HL-60 (cell line): ENCODE results near the gene BMP7.

ENCODE experiments used
- CTCF ChIP-seq: IDR thresholded peaks from one replicate; pipeline ENCODE4 v1.5.1; 2011; ENCODE audit warnings: low read length, control low read depth, inconsistent platforms; ENCODE audit not compliant: insufficient read depth
- GABPA ChIP-seq: IDR thresholded peaks from 2 replicates; pipeline ENCODE4 v1.6.1; 2012; ENCODE audit warnings: low read depth
- POLR2AphosphoS5 ChIP-seq: IDR thresholded peaks from 2 replicates; pipeline ENCODE4 v1.6.1; 2012; ENCODE audit warnings: low read depth
- SPI1 ChIP-seq: IDR thresholded peaks from 2 replicates; pipeline ENCODE4 v1.6.1; 2012; ENCODE audit warnings: low read depth, mild to moderate bottlenecking, borderline replicate concordance
- TF ChIP-seq, protein P1 (sequence below): IDR thresholded peaks from 2 replicates; pipeline ENCODE4 v1.6.1; 2012; ENCODE audit warnings: low read depth; ENCODE audit not compliant: insufficient replicate concordance

DNA sequence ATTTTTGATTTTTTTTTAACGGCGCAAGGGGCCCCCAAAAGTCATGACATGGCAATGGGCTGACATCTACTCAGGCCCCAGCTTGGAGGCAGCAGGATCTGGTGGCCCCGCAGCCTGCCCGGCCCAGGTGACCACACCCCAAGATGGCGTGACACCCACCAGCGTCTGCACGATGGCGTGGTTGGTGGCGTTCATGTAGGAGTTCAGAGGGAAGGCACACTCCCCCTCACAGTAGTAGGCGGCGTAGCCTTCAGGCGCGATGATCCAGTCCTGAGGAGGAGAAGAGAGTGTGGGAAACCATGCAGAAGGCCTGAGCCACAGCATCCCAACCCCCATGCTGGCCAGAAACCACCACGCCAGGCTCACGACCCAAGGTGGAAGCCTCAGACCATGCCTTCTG lies 93.4 kb downstream of the BMP7 start:
- no peak for TF ChIP-seq CTCF
- no peak for TF ChIP-seq POLR2AphosphoS5
- TF ChIP-seq, protein P1, sequence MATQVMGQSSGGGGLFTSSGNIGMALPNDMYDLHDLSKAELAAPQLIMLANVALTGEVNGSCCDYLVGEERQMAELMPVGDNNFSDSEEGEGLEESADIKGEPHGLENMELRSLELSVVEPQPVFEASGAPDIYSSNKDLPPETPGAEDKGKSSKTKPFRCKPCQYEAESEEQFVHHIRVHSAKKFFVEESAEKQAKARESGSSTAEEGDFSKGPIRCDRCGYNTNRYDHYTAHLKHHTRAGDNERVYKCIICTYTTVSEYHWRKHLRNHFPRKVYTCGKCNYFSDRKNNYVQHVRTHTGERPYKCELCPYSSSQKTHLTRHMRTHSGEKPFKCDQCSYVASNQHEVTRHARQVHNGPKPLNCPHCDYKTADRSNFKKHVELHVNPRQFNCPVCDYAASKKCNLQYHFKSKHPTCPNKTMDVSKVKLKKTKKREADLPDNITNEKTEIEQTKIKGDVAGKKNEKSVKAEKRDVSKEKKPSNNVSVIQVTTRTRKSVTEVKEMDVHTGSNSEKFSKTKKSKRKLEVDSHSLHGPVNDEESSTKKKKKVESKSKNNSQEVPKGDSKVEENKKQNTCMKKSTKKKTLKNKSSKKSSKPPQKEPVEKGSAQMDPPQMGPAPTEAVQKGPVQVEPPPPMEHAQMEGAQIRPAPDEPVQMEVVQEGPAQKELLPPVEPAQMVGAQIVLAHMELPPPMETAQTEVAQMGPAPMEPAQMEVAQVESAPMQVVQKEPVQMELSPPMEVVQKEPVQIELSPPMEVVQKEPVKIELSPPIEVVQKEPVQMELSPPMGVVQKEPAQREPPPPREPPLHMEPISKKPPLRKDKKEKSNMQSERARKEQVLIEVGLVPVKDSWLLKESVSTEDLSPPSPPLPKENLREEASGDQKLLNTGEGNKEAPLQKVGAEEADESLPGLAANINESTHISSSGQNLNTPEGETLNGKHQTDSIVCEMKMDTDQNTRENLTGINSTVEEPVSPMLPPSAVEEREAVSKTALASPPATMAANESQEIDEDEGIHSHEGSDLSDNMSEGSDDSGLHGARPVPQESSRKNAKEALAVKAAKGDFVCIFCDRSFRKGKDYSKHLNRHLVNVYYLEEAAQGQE = no peak
- TF ChIP-seq SPI1 = no peak
- TF ChIP-seq GABPA = no peak
